Measurements from ENCODE around the gene ATP2A2.
"Not testable (repeated sequence)": the region's sequence is repeated elsewhere in the genome, so short reads cannot be mapped to it uniquely, and the experiment has no call there.

Gene ATP2A2

GRCh38 chr12:110354172-110354780 is 73.2 kb downstream of the ATP2A2 start:
- no peak for TF ChIP-seq CTCF (conservative IDR thresholded peaks at IDR 0.05; ENCODE audit: low read depth, low read length)
- no peak overlapping the region for H3K4me3 ChIP-seq (ENCODE audit: low read length)
- no peak for DNase-seq (ENCODE audit: low read depth)

GRCh38 chr12:110355073-110355472 is 74.0 kb downstream of the ATP2A2 start:
- DNase-seq (ENCODE audit: low read depth) = no peak
- H3K4me3 ChIP-seq (ENCODE audit: low read length) = no peak overlapping the region
- TF ChIP-seq CTCF (conservative IDR thresholded peaks at IDR 0.05; ENCODE audit: low read depth, low read length) = peak; percentile 55

GRCh38 chr12:110358384-110359097 is 77.5 kb downstream of the ATP2A2 start:
- not testable (repeated sequence) for H3K4me3 ChIP-seq (ENCODE audit: low read length); DNase-seq (ENCODE audit: low read depth)
- TF ChIP-seq CTCF (conservative IDR thresholded peaks at IDR 0.05; ENCODE audit: low read depth, low read length) = peak; percentile 40

GRCh38 chr12:110361216-110361615 is 80.2 kb downstream of the ATP2A2 start:
- no peak for DNase-seq (ENCODE audit: low read depth)
- no peak for TF ChIP-seq CTCF (conservative IDR thresholded peaks at IDR 0.05; ENCODE audit: low read depth, low read length)
- no peak overlapping the region for H3K4me3 ChIP-seq (ENCODE audit: low read length)

- TF ChIP-seq CTCF (conservative IDR thresholded peaks at IDR 0.05; ENCODE audit: low read depth, low read length) = no peak
- no peak overlapping the region for H3K4me3 ChIP-seq (ENCODE audit: low read length)
- no peak for DNase-seq (ENCODE audit: low read depth)
These were observed 84.7 kb downstream of the ATP2A2 start for GRCh38 chr12:110365489-110366320.

GRCh38 chr12:110366321-110367142 is 85.5 kb downstream of the ATP2A2 start:
- no peak for TF ChIP-seq CTCF (conservative IDR thresholded peaks at IDR 0.05; ENCODE audit: low read depth, low read length)
- H3K4me3 ChIP-seq (ENCODE audit: low read length) = no peak overlapping the region
- DNase-seq (ENCODE audit: low read depth) = no peak
